ENCODE measurements around the gene ANKRD16.

Gene ANKRD16

DNA sequence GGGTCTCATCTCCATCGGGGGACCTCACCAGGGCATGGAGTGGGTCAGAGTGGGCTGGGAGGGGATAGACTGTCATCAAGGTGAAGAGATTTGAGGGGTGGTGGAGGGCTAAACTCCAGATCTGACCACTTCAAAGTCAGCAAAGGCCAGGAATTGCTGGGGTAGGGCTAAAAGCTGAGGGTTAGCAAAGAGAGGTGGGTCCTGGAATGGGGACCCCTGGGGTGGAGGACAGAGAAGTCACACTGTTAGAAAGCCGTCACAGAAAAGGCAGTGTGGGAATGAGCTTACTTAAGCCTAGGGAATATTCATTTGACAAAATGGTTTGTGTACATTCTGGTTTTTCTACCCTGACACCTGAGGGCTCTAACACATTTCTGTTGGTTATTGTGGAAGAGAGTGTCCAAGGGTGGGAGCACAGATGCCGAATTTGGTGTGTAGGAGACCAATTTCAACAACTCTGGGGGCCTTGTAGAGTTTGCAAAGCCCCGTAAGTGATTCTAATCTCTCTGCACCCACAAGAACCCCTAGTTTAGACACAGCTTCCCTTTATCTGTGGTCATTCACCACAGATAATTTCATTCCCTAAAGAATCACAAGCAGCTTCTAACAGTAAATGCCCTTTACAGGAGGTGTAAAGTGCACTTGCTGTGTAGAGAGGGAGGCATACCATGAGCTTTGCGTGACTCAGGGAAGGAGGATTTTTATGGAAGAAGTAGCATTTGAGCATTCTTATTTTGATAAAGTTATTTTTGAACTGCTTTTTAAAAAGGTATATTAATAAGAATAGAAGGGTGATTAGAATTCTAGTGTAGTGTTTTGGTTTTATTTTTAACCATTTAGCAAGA lies 6.7 kb upstream of the ANKRD16 start:
- H3K36me3 ChIP-seq (replicated peaks) = peaks cover 19% of the 10 kb centered on the region
- H3K27ac ChIP-seq = no peak overlapping the region
- no peaks in the 10 kb centered on the region for H3K27me3 ChIP-seq (replicated peaks)
- no peak for TF ChIP-seq CTCF (IDR thresholded peaks at IDR 0.05; ENCODE audit: low read depth, low read length, missing control alignments)
- in situ Hi-C loops (cut with HindIII; ENCODE audit: low pct_ligation_motif_present, low sequenced_read_pairs) = no loop called here
- H3K4me3 ChIP-seq (ENCODE audit: low read depth, low read length) = no peak overlapping the region
- no peak for DNase-seq

- no peak for TF ChIP-seq CTCF (IDR thresholded peaks at IDR 0.05; ENCODE audit: low read depth, low read length, missing control alignments)
- H3K36me3 ChIP-seq (replicated peaks) = peaks cover 19% of the 10 kb centered on the region
- no peak overlapping the region for H3K4me3 ChIP-seq (ENCODE audit: low read depth, low read length)
- no peak for DNase-seq
- H3K27me3 ChIP-seq (replicated peaks) = no peaks in the 10 kb centered on the region
- H3K27ac ChIP-seq = no peak overlapping the region
- in situ Hi-C loops (cut with HindIII; ENCODE audit: low pct_ligation_motif_present, low sequenced_read_pairs) = no loop called here
Measured at GRCh38 chr10:5895804-5896203, 6.1 kb upstream of the ANKRD16 start.

DNA sequence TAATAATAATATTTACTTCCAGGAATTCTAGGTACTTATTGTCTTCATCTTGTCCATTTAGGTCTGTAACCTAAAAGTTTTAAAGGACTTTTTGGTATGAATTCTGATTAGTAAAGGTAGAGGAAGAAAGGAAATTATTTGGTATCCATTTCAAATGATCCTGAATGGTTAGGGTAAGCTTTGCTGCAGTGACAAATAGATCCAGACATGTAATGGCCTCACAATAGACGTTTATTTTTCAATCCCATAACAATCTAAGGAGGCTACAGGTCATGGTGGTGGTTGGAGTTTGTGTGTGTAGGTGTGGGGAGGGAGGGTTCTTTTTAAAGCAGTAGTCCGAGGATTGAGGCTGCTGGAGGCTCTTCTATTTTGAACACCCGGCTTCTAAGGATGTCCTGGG lies 5.7 kb upstream of the ANKRD16 start:
- DNase-seq = no peak
- Histone ChIP-seq H3K4me3 (ENCODE audit: low read depth, low read length) (no peak overlapping the region), H3K36me3 (replicated peaks) (peaks cover 19% of the 10 kb centered on the region), H3K27ac (no peak overlapping the region), H3K27me3 (replicated peaks) (no peaks in the 10 kb centered on the region)
- in situ Hi-C loops (cut with HindIII; ENCODE audit: low pct_ligation_motif_present, low sequenced_read_pairs) = no loop called here
- TF ChIP-seq CTCF (IDR thresholded peaks at IDR 0.05; ENCODE audit: low read depth, low read length, missing control alignments) = no peak

DNA sequence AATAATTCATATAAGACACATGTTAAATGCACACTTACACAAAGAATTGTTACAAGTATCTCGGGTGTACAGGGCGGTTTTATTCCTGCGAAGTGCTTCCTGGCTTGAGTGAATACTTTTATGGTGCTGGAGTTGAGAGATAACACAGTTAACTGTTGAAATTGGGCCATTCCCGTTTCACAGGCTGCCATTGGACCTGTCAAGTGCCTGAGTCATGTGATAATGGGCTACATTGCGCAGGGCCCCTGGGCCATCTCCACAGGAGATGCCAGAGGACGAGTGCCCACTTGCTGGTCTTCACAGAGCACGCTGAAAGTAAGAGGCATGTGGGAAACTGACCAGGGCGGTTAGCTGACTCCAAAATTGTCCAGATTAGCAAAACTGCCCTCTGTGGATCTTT lies 5.2 kb upstream of the ANKRD16 start:
- DNase-seq = no peak
- no peak overlapping the region for H3K4me3 ChIP-seq (ENCODE audit: low read depth, low read length)

GRCh38 chr10:5894403-5894802 lies 4.7 kb upstream of the ANKRD16 start:
- no peak overlapping the region for H3K27ac ChIP-seq
- H3K36me3 ChIP-seq (replicated peaks) = peaks cover 19% of the 10 kb centered on the region
- no peak overlapping the region for H3K4me3 ChIP-seq (ENCODE audit: low read depth, low read length)
- H3K27me3 ChIP-seq (replicated peaks) = no peaks in the 10 kb centered on the region
- no peak for DNase-seq
- in situ Hi-C loops (cut with HindIII; ENCODE audit: low pct_ligation_motif_present, low sequenced_read_pairs) = no loop called here
- no peak for TF ChIP-seq CTCF (IDR thresholded peaks at IDR 0.05; ENCODE audit: low read depth, low read length, missing control alignments)

More for the DNA sequence above, 5.2 kb upstream of the ANKRD16 start:
- TF ChIP-seq CTCF (IDR thresholded peaks at IDR 0.05; ENCODE audit: low read depth, low read length, missing control alignments) = no peak
- in situ Hi-C loops (cut with HindIII; ENCODE audit: low pct_ligation_motif_present, low sequenced_read_pairs) = no loop called here
- H3K27me3 ChIP-seq (replicated peaks) = no peaks in the 10 kb centered on the region
- H3K27ac ChIP-seq = no peak overlapping the region
- H3K36me3 ChIP-seq (replicated peaks) = peaks cover 19% of the 10 kb centered on the region

GRCh38 chr10:5893321-5893720 lies 3.6 kb upstream of the ANKRD16 start:
- Histone ChIP-seq H3K4me3 (ENCODE audit: low read depth, low read length) (no peak overlapping the region), H3K36me3 (replicated peaks) (peaks cover 16% of the 10 kb centered on the region), H3K27me3 (replicated peaks) (no peaks in the 10 kb centered on the region), H3K27ac (no peak overlapping the region)
- no peak for TF ChIP-seq CTCF (IDR thresholded peaks at IDR 0.05; ENCODE audit: low read depth, low read length, missing control alignments)
- in situ Hi-C loops (cut with HindIII; ENCODE audit: low pct_ligation_motif_present, low sequenced_read_pairs) = no loop called here
- no peak for DNase-seq

Data from brain microvascular endothelial cell (primary cell).